Sigmoid colon (tissue), 3 donors: ENCODE measurements around the gene ABHD2.

Experiments used
- CTCF ChIP-seq, 4 experiments: fragments of 450-650 bp in 3 of 4; fragments of 200-600 bp in 1 of 4; IDR thresholded peaks; one replicate each; pipeline ENCODE4 v1.5.1; 2016 to 2019; ENCODE audit warnings: antibody characterized with exemption in 4 of 4, mild to moderate bottlenecking in 3 of 4, moderate library complexity in 2 of 4
- POLR2A ChIP-seq, 2 donors: fragments of 450-650 bp; IDR thresholded peaks; one replicate each; pipeline ENCODE4 v1.6.1; 2016; ENCODE audit warnings: antibody characterized with exemption in 2 of 2, mild to moderate bottlenecking in 2 of 2, moderate library complexity in 2 of 2

GRCh38 chr15:89205991-89206585, 117.8 kb downstream of the ABHD2 start:
- TF ChIP-seq CTCF (IDR thresholded peaks at IDR 0.05), result no peak
- TF ChIP-seq POLR2A (IDR thresholded peaks at IDR 0.05), result no peak
